SK-N-SH treated with all-trans-retinoic acid at 6 μM for 48 hours (cell line): ENCODE data around the gene RBMXL3.

Source experiments
- ATAC-seq: fragments of 200-7000 bp; cut with Tn5 transposase; 3 replicates; pipeline ENCODE4 v1.9.1; 2020; ENCODE audit warnings: mild to moderate bottlenecking, moderate library complexity
- ARNTL ChIP-seq: fragments of 450-650 bp; formaldehyde crosslinking; IDR thresholded peaks from 2 replicates; pipeline ENCODE4 v1.5.0; 2020; ENCODE audit warnings: low read depth, mild to moderate bottlenecking, moderate library complexity, borderline replicate concordance
- CREB5 ChIP-seq: fragments of 250-450 bp; sonication (Bioruptor Pico); IDR thresholded peaks from 2 replicates; pipeline ENCODE4 v1.5.1; 2020; ENCODE audit warnings: low read depth, mild to moderate bottlenecking, moderate library complexity
- CSDC2 ChIP-seq: fragments of 250-450 bp; sonication (Bioruptor Pico); IDR thresholded peaks from 2 replicates; pipeline ENCODE4 v1.5.0; 2020; ENCODE audit warnings: mild to moderate bottlenecking, moderate library complexity
- GLIS3 ChIP-seq: fragments of 250-450 bp; sonication (Bioruptor Pico); IDR thresholded peaks from 2 replicates; pipeline ENCODE4 v1.5.0; 2020; ENCODE audit warnings: mild to moderate bottlenecking, moderate library complexity
- ISL1 ChIP-seq: fragments of 250-450 bp; sonication (Bioruptor Pico); IDR thresholded peaks from 2 replicates; pipeline ENCODE4 v2.1.2; 2022; ENCODE audit warnings: mild to moderate bottlenecking, moderate library complexity
- OSR1 ChIP-seq: fragments of 250-450 bp; sonication (Bioruptor Pico); IDR thresholded peaks from 2 replicates; pipeline ENCODE4 v1.8.0; 2022; ENCODE audit warnings: moderate library complexity, mild to moderate bottlenecking, inconsistent platforms
- POU6F1 ChIP-seq: fragments of 250-450 bp; sonication (Bioruptor Pico); IDR thresholded peaks from 2 replicates; pipeline ENCODE4 v1.8.0; 2021; ENCODE audit warnings: low read depth, mild to moderate bottlenecking, moderate library complexity, borderline replicate concordance
- PPARA ChIP-seq: fragments of 250-450 bp; sonication (Bioruptor Pico); IDR thresholded peaks from 2 replicates; pipeline ENCODE4 v1.5.0; 2020; ENCODE audit warnings: mild to moderate bottlenecking, borderline replicate concordance
- SNAI2 ChIP-seq: fragments of 250-450 bp; sonication (Bioruptor Pico); IDR thresholded peaks from 2 replicates; pipeline ENCODE4 v1.5.0; 2020; ENCODE audit warnings: mild to moderate bottlenecking, moderate library complexity
- TCF4 ChIP-seq: fragments of 250-450 bp; sonication (Bioruptor Pico); IDR thresholded peaks from 2 replicates; pipeline ENCODE4 v1.8.0; 2021; ENCODE audit warnings: mild to moderate bottlenecking, moderate library complexity, borderline replicate concordance
- TOX ChIP-seq: fragments of 250-450 bp; sonication (Bioruptor Pico); IDR thresholded peaks from 2 replicates; pipeline ENCODE4 v1.8.0; 2021; ENCODE audit warnings: mild to moderate bottlenecking, moderate library complexity, borderline replicate concordance
- TSHZ2 ChIP-seq: fragments of 250-450 bp; sonication (Bioruptor Pico); IDR thresholded peaks from 2 replicates; pipeline ENCODE4 v1.5.0; 2020; ENCODE audit warnings: mild to moderate bottlenecking, moderate library complexity
- ZC3H10 ChIP-seq: fragments of 250-450 bp; sonication (Bioruptor Pico); IDR thresholded peaks from 2 replicates; pipeline ENCODE4 v1.5.1; 2021; ENCODE audit warnings: mild to moderate bottlenecking, moderate library complexity
- ZFP3 ChIP-seq: fragments of 250-450 bp; sonication (Bioruptor Pico); IDR thresholded peaks from 2 replicates; pipeline ENCODE4 v1.5.0; 2020; ENCODE audit warnings: mild to moderate bottlenecking, moderate library complexity
- ZFP30 ChIP-seq: fragments of 450-650 bp; formaldehyde crosslinking; IDR thresholded peaks from 2 replicates; pipeline ENCODE4 v1.5.0; 2022; ENCODE audit warnings: mild to moderate bottlenecking, moderate library complexity
- ZNF565 ChIP-seq: fragments of 450-650 bp; formaldehyde crosslinking; conservative IDR thresholded peaks from 2 replicates; pipeline ENCODE4 v1.5.0; 2020; ENCODE audit warnings: low read depth, mild to moderate bottlenecking, moderate library complexity
- ZNF70 ChIP-seq: fragments of 450-650 bp; formaldehyde crosslinking; IDR thresholded peaks from 2 replicates; pipeline ENCODE4 v1.5.0; 2020; ENCODE audit warnings: mild to moderate bottlenecking, moderate library complexity
- ZNF8 ChIP-seq: fragments of 450-650 bp; formaldehyde crosslinking; IDR thresholded peaks from 2 replicates; pipeline ENCODE4 v1.5.0; 2020; ENCODE audit warnings: mild to moderate bottlenecking, moderate library complexity

RBMXL3 gene

GRCh38 chrX:115236560-115236959, 47.4 kb downstream of the RBMXL3 start:
- no peak for ATAC-seq
- TF ChIP-seq TSHZ2 (CRISPR knock-in tag) (no peak), ISL1 (CRISPR knock-in tag) (no peak), OSR1 (no peak), TCF4 (no peak), ZFP3 (CRISPR knock-in tag) (no peak), GLIS3 (CRISPR knock-in tag) (no peak), POU6F1 (CRISPR knock-in tag) (no peak), ZFP30 (CRISPR knock-in tag) (no peak), PPARA (CRISPR knock-in tag) (no peak), ZNF70 (CRISPR knock-in tag) (no peak), ZC3H10 (CRISPR knock-in tag) (no peak), ARNTL (CRISPR knock-in tag) (no peak), CSDC2 (CRISPR knock-in tag) (no peak), ZNF8 (CRISPR knock-in tag) (no peak), SNAI2 (CRISPR knock-in tag) (no peak), TOX (CRISPR knock-in tag) (no peak), CREB5 (no peak)

GRCh38 chrX:115237056-115237455, 47.8 kb downstream of the RBMXL3 start:
- TF ChIP-seq ZC3H10 (CRISPR knock-in tag) (no peak), ZNF565 (CRISPR knock-in tag) (no peak), ZNF8 (CRISPR knock-in tag) (no peak), TOX (CRISPR knock-in tag) (no peak), ZFP3 (CRISPR knock-in tag) (no peak), PPARA (CRISPR knock-in tag) (no peak), SNAI2 (CRISPR knock-in tag) (no peak)
- ATAC-seq, result no peak
